Choroid plexus epithelial cell (primary cell): ENCODE data around the gene CTU2.
A peak's percentile ranks its signal among the peaks of the same experiment; 100 is the strongest.

Source experiments
- DNase-seq: peaks from one replicate; pipeline ENCODE4 v3.0.0-alpha.2; 2010; ENCODE audit warnings: low read depth
- H3K4me3 ChIP-seq: 2 replicates; pipeline ENCODE4 v1.5.1; 2011; ENCODE audit warnings: low read depth, mild to moderate bottlenecking, control low read depth, low read length, moderate library complexity
- CTCF ChIP-seq: conservative IDR thresholded peaks from 2 replicates; pipeline ENCODE4 v1.5.1; 2011; ENCODE audit warnings: low read depth, mild to moderate bottlenecking, control low read depth, inconsistent platforms, low read length, moderate library complexity

Gene CTU2

DNA sequence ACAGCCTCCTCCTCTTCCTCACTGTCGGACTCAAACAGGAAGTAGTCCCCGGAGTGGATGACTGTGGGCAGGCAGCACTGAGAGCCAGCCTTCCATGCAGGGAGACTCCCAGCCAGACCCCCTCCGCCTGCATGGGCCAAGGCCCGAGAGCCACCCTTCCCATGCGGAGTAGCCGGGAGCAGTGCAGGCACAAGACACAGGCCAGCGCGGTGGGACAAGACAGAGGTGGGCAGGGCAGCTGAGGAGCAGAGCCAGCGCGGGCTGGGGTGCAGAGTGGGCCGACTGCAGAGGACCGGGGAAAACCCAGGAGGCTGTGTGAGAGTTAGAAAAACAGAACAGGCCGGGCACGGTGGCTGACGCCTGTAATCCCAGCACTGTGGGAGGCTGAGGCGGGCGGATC, 17.6 kb downstream of the CTU2 start:
- H3K4me3 ChIP-seq: no peak overlapping the region
- TF ChIP-seq CTCF: no peak
- DNase-seq: no peak

- TF ChIP-seq CTCF: no peak
- H3K4me3 ChIP-seq: no peak overlapping the region
These were observed 18.7 kb downstream of the CTU2 start for GRCh38 chr16:88724855-88725555.

DNA sequence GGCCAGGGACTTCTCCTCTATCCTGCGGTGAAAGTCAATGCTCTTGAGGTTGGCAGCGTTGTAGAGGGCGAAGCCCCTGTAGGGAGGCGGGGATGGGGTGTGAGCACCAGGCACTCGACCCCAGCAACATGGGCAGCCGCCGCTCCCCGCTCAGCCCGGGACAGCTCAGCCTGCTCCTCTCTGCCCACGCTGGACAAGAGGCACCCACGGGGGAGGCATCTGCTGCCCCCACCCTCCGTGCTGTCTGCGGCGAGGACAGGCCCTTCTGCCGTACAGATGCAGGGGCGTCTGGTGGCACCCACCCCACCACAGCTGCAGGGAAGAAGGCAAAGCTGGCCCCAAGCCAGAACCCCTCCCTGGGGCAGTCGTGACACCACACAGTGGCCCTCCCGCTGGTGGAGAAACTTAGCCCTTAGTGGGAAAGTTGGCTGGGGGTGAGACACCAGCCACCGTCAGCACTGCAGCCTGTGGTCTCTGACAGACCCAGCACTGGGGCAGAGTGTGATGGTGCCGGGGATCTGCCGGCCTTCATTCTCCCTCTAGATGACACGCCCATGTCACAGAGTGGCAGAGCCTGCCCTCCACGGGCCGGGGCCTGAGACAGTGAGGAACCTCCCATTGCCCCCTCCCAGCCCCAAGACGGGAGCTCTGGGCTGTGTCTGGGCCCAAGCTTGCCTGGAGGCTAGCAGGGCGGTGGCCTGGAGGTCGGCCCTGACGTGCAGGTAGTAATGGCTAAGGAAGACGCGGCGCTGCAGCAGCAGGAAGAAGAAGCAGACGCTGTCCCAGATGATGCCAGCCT, 19.5 kb downstream of the CTU2 start:
- no peak overlapping the region for H3K4me3 ChIP-seq
- no peak for DNase-seq
- no peak for TF ChIP-seq CTCF

More at GRCh38 chr16:88724855-88725555, 18.7 kb downstream of the CTU2 start:
- DNase-seq: no peak

DNA sequence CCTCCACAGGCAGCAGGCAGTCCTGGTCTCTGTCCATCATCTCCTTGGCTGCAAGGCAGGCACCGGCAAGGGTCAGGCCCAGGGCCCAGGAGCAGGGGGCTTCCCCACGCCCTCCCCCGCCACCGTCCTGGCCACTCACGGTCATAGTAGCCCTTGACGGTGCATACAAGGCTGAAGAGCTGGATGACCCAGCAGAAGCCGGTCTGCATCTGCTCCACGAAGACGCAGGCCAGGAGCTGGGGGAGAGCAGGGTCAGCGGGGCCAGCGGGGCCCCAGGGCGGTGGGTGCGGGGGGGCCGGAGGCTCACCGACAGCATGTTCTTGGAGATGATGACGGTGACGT, 20.1 kb downstream of the CTU2 start:
- no peak overlapping the region for H3K4me3 ChIP-seq
- TF ChIP-seq CTCF: no peak
- DNase-seq: no peak

GRCh38 chr16:88726981-88727380, 20.7 kb downstream of the CTU2 start:
- no peak overlapping the region for H3K4me3 ChIP-seq
- TF ChIP-seq CTCF: no peak
- DNase-seq: no peak

GRCh38 chr16:88727871-88728270, 21.6 kb downstream of the CTU2 start:
- no peak overlapping the region for H3K4me3 ChIP-seq
- peak; percentile 86 for DNase-seq
- no peak for TF ChIP-seq CTCF
